ENCODE data around the gene SPIRE2. TPM values are rescaled to one million over a fixed set of nuclear protein-coding genes. Genes with fewer than 3 reads are reported as not detected.

The SPIRE2 gene
- total and polyA plus RNA-seq, 9 of the 15 experiments (the other 6 are each of a cell fraction or from before 2014, with no cell fraction given) = 0.70 to 7.5 (median 4.6) TPM

DNA sequence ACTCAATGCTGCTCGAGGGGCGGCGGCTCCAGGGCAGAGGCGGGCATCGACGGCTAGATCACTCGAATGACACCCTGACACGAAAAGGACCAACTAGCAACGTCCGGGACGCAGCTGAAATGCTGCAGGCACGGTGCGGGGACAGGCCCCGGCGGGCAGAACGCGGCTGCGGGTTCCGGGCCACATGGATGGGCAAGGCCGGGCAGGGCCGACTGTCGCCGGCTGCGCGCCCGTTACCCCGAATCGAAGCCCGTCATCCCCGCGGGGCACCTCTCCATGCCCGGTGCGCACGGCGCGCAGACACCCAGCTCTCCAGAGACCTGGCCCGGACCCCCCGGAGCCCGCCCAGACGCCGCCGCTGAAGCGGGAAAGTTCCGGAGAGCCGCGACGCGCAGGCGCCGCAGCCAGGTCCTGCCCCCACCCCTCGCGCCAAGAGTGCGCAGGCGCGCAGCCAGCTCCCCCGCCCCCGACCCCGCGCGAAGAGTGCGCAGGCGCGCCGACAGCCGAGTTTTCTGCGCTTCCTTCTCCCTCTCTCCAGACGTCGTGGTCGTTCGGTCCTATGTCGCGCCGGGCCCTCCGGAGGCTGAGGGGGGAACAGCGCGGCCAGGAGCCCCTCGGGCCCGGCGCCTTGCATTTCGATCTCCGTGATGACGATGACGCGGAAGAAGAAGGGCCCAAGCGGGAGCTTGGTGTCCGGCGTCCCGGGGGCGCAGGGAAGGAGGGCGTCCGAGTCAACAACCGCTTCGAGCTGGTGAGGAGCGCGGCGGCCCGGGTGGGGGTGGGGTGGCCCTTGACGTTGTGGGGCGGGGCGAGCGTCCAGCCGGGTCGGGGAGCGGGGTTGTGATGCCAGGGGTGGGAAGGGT is 45.1 kb downstream of the SPIRE2 start, which contains the start of gene TCF25 (continued):
- TF ChIP-seq HIVEP1 (CRISPR knock-in tag; IDR thresholded peaks at IDR 0.05) = no peak
- TF ChIP-seq ZNF140 (CRISPR knock-in tag; IDR thresholded peaks at IDR 0.05) = no peak
- TF ChIP-seq, protein P1, sequence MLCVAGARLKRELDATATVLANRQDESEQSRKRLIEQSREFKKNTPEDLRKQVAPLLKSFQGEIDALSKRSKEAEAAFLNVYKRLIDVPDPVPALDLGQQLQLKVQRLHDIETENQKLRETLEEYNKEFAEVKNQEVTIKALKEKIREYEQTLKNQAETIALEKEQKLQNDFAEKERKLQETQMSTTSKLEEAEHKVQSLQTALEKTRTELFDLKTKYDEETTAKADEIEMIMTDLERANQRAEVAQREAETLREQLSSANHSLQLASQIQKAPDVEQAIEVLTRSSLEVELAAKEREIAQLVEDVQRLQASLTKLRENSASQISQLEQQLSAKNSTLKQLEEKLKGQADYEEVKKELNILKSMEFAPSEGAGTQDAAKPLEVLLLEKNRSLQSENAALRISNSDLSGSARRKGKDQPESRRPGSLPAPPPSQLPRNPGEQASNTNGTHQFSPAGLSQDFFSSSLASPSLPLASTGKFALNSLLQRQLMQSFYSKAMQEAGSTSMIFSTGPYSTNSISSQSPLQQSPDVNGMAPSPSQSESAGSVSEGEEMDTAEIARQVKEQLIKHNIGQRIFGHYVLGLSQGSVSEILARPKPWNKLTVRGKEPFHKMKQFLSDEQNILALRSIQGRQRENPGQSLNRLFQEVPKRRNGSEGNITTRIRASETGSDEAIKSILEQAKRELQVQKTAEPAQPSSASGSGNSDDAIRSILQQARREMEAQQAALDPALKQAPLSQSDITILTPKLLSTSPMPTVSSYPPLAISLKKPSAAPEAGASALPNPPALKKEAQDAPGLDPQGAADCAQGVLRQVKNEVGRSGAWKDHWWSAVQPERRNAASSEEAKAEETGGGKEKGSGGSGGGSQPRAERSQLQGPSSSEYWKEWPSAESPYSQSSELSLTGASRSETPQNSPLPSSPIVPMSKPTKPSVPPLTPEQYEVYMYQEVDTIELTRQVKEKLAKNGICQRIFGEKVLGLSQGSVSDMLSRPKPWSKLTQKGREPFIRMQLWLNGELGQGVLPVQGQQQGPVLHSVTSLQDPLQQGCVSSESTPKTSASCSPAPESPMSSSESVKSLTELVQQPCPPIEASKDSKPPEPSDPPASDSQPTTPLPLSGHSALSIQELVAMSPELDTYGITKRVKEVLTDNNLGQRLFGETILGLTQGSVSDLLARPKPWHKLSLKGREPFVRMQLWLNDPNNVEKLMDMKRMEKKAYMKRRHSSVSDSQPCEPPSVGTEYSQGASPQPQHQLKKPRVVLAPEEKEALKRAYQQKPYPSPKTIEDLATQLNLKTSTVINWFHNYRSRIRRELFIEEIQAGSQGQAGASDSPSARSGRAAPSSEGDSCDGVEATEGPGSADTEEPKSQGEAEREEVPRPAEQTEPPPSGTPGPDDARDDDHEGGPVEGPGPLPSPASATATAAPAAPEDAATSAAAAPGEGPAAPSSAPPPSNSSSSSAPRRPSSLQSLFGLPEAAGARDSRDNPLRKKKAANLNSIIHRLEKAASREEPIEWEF (CRISPR knock-in tag; IDR thresholded peaks at IDR 0.05) = no peak
- TF ChIP-seq, protein P2, sequence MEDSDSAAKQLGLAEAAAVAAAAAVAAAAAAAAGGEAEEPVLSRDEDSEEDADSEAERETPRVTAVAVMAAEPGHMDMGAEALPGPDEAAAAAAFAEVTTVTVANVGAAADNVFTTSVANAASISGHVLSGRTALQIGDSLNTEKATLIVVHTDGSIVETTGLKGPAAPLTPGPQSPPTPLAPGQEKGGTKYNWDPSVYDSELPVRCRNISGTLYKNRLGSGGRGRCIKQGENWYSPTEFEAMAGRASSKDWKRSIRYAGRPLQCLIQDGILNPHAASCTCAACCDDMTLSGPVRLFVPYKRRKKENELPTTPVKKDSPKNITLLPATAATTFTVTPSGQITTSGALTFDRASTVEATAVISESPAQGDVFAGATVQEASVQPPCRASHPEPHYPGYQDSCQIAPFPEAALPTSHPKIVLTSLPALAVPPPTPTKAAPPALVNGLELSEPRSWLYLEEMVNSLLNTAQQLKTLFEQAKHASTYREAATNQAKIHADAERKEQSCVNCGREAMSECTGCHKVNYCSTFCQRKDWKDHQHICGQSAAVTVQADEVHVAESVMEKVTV (CRISPR knock-in tag; IDR thresholded peaks at IDR 0.05) = no peak
- no peak for TF ChIP-seq MTA1 (IDR thresholded peaks at IDR 0.05; ENCODE audit: borderline replicate concordance)
- no peak for TF ChIP-seq SIRT6 (IDR thresholded peaks at IDR 0.05; ENCODE audit: low read depth, low read length)
- no peak for TF ChIP-seq ADNP (tag; IDR thresholded peaks at IDR 0.05)
- TF ChIP-seq, protein P3, sequence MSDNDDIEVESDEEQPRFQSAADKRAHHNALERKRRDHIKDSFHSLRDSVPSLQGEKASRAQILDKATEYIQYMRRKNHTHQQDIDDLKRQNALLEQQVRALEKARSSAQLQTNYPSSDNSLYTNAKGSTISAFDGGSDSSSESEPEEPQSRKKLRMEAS (CRISPR knock-in tag; IDR thresholded peaks at IDR 0.05) = peak; percentile 88
- no peak for TF ChIP-seq SMARCC2 (IDR thresholded peaks at IDR 0.05; ENCODE audit: low read depth)
- TF ChIP-seq, protein P4, sequence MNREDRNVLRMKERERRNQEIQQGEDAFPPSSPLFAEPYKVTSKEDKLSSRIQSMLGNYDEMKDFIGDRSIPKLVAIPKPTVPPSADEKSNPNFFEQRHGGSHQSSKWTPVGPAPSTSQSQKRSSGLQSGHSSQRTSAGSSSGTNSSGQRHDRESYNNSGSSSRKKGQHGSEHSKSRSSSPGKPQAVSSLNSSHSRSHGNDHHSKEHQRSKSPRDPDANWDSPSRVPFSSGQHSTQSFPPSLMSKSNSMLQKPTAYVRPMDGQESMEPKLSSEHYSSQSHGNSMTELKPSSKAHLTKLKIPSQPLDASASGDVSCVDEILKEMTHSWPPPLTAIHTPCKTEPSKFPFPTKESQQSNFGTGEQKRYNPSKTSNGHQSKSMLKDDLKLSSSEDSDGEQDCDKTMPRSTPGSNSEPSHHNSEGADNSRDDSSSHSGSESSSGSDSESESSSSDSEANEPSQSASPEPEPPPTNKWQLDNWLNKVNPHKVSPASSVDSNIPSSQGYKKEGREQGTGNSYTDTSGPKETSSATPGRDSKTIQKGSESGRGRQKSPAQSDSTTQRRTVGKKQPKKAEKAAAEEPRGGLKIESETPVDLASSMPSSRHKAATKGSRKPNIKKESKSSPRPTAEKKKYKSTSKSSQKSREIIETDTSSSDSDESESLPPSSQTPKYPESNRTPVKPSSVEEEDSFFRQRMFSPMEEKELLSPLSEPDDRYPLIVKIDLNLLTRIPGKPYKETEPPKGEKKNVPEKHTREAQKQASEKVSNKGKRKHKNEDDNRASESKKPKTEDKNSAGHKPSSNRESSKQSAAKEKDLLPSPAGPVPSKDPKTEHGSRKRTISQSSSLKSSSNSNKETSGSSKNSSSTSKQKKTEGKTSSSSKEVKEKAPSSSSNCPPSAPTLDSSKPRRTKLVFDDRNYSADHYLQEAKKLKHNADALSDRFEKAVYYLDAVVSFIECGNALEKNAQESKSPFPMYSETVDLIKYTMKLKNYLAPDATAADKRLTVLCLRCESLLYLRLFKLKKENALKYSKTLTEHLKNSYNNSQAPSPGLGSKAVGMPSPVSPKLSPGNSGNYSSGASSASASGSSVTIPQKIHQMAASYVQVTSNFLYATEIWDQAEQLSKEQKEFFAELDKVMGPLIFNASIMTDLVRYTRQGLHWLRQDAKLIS (CRISPR knock-in tag; IDR thresholded peaks at IDR 0.05) = peak; percentile 78
- no peak for TF ChIP-seq RBM15 (IDR thresholded peaks at IDR 0.05; ENCODE audit: insufficient read depth, low read length)
- no peak for TF ChIP-seq ARID1B (IDR thresholded peaks at IDR 0.05)
- TF ChIP-seq NR2F6 (CRISPR knock-in tag; IDR thresholded peaks at IDR 0.05) = no peak
- TF ChIP-seq MAFF (IDR thresholded peaks at IDR 0.05; ENCODE audit: low read length) = no peak
- no peak for TF ChIP-seq CCAR2 (IDR thresholded peaks at IDR 0.05; ENCODE audit: low read depth, low read length)

All from K562 (cell line).